OCI-LY7 (cell line): ENCODE measurements around the gene TBC1D2B.

Experiments used
- CTCF ChIP-seq: fragments of 200-600 bp; sonication (generic); conservative IDR thresholded peaks from 2 replicates; pipeline ENCODE4 v1.5.1; 2014; ENCODE audit warnings: mild to moderate bottlenecking, antibody characterized with exemption, low read length, moderate library complexity, mixed read lengths
- EZH2phosphoT487 ChIP-seq: fragments of 200-600 bp; sonication (generic); IDR thresholded peaks from 2 replicates; pipeline ENCODE4 v1.6.1; 2018; ENCODE audit warnings: low read depth, borderline replicate concordance, mild to moderate bottlenecking, mixed run types, antibody characterized with exemption, low read length, moderate library complexity, mixed read lengths

- no peak for TF ChIP-seq CTCF
- TF ChIP-seq EZH2phosphoT487, result no peak
Observed at GRCh38 chr15:78064544-78064943, 13.0 kb downstream of the TBC1D2B start.
